ENCODE results near the gene SEC24D. TPM values are rescaled to one million over a fixed set of nuclear protein-coding genes. Genes with fewer than 3 reads are reported as not detected.

The SEC24D gene
- total RNA-seq, 2 donors from 2014 or later: 29.8 to 45.1 TPM

DNA sequence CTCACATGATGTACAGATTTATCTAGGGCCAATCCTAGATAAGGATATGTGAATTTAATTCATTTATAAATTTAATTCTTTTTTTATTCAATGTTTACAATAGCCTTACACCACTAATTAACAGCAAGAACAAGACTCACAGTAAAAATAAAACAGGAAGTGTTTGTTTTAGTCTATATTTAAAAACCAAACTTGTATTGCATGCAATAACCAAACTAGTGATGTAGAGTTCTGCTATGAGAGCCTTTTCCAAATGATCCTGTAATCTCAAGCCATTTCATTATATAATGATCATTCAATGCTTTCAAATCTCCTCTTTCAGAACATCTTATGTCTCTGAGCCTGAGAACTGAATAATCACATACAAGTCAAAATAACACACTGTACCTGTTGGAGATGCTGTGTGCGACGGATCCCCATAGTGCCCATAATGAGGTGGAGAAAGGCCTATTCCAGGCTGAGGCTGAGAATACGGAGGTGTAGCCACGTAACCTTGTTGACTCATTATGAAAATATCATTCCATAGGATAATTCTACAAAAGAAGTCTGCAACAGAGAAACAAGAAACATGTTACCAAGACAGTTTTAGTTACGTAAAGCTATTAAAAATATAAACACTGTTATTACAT, 2.6 kb downstream of the SEC24D start:
- Mint-ChIP-seq H3K4me3 (peak overlapping the region; percentile 94), H3K27ac (no peak overlapping the region), H3K4me1 (peaks cover 20% of the 10 kb centered on the region), H3K27me3 (no peaks in the 10 kb centered on the region), H3K9me3 (no peaks in the 10 kb centered on the region), H3K36me3 (ENCODE audit: low read depth) (peaks cover 72% of the 10 kb centered on the region)
- no peak for ATAC-seq (replicated peaks)

DNA sequence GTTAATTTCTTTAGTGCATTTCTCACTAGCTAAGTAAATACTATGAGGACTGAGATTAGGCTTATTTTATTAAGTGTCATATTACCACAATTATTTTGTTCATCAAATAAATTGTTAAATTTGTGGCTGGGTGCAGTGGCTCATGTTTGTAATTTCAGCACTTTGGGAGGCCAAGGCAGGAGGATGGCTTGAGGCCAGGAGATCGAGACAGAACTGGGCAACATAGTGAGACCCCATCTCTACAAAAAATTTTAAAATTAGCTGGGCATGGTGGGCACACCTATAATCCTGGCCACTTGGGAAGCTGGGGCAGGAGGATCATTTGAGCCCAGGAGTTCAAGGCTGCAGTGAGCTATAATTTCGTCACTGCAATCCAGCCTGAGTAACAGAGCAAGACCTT, 6.8 kb downstream of the SEC24D start:
- ATAC-seq (replicated peaks): no peak
- Mint-ChIP-seq H3K36me3 (ENCODE audit: low read depth) (peaks cover 92% of the 10 kb centered on the region), H3K27me3 (no peaks in the 10 kb centered on the region), H3K27ac (no peak overlapping the region), H3K4me3 (no peak overlapping the region), H3K9me3 (no peaks in the 10 kb centered on the region), H3K4me1 (peaks cover 25% of the 10 kb centered on the region)

DNA sequence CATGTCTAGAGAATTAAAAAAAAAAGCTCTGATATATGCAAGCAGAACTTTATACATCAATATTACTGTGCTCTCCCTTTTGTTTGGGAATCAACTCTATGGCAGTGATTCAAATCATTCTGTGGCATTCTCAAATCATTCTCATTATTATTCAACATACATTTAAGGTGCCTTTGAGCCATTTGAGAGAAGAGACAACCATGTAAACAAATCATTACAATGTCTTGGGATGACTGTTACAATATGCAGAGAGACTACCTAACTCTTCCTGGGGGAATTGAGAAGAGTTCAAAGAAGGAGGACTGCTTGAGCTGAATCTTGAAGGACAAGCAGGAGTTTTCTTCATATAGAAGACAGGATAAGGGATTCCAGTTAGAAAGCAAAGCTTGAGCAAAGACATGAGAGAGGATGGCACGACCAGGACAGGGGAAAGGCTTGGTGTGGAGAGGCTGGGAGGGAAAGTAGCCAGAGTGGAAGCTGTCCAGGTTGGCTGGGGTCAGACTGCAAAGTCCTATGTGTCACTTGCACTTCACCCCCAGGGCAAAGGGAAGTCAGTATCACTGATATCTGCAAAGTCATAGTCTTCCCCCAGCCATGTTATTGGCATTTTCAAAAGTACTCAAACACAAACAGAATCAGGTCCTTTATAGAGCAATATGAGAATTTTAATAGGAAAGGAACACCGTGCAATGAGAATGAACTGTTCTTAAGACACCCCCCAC, 9.0 kb downstream of the SEC24D start:
- peak; percentile 65 for ATAC-seq (replicated peaks)
- H3K36me3 Mint-ChIP-seq (ENCODE audit: low read depth): peaks cover 92% of the 10 kb centered on the region
- no peaks in the 10 kb centered on the region for H3K27me3 Mint-ChIP-seq
- H3K9me3 Mint-ChIP-seq: no peaks in the 10 kb centered on the region
- peak overlapping the region; percentile 10 for H3K4me3 Mint-ChIP-seq
- peak overlapping the region; percentile 62 for H3K27ac Mint-ChIP-seq
- peaks cover 31% of the 10 kb centered on the region for H3K4me1 Mint-ChIP-seq

DNA sequence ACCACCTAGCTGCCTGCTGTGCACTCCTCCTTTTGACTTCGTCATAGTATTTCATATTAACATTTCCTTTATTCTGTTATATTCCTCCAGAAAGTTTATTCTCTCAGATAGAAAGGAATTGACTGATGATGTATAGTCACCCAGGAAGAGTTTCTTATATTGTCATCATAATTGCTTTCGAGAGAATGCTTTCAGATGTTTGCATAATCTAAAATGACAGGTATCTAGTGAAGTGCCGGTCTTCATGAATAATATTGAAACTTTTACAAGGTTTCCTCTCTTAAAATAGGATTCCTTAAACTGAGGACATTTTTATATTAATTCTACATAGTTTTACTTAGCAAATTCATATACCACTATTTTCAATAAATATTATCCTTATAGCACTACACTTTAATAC, 10.1 kb downstream of the SEC24D start:
- Mint-ChIP-seq H3K36me3 (ENCODE audit: low read depth) (peaks cover 89% of the 10 kb centered on the region), H3K4me3 (no peak overlapping the region)

GRCh38 chr4:118824141-118824540, 11.8 kb downstream of the SEC24D start:
- Mint-ChIP-seq H3K9me3 (no peaks in the 10 kb centered on the region), H3K36me3 (ENCODE audit: low read depth) (peaks cover 75% of the 10 kb centered on the region), H3K27ac (peak overlapping the region; percentile 11)

More for the DNA sequence above, 10.1 kb downstream of the SEC24D start:
- H3K27me3 Mint-ChIP-seq: no peaks in the 10 kb centered on the region
- H3K27ac Mint-ChIP-seq: peak overlapping the region; percentile 4
- peaks cover 31% of the 10 kb centered on the region for H3K4me1 Mint-ChIP-seq
- H3K9me3 Mint-ChIP-seq: no peaks in the 10 kb centered on the region
- ATAC-seq (replicated peaks): peak; percentile 72

GRCh38 chr4:118823471-118823870, 12.5 kb downstream of the SEC24D start:
- Mint-ChIP-seq H3K4me1 (peaks cover 21% of the 10 kb centered on the region), H3K36me3 (ENCODE audit: low read depth) (peaks cover 68% of the 10 kb centered on the region), H3K4me3 (no peak overlapping the region), H3K27ac (peak overlapping the region; percentile 16), H3K9me3 (no peaks in the 10 kb centered on the region), H3K27me3 (no peaks in the 10 kb centered on the region)
- ATAC-seq (replicated peaks): no peak

More at GRCh38 chr4:118824141-118824540, 11.8 kb downstream of the SEC24D start:
- H3K27me3 Mint-ChIP-seq: no peaks in the 10 kb centered on the region
- ATAC-seq (replicated peaks): no peak
- peaks cover 27% of the 10 kb centered on the region for H3K4me1 Mint-ChIP-seq
- H3K4me3 Mint-ChIP-seq: no peak overlapping the region

DNA sequence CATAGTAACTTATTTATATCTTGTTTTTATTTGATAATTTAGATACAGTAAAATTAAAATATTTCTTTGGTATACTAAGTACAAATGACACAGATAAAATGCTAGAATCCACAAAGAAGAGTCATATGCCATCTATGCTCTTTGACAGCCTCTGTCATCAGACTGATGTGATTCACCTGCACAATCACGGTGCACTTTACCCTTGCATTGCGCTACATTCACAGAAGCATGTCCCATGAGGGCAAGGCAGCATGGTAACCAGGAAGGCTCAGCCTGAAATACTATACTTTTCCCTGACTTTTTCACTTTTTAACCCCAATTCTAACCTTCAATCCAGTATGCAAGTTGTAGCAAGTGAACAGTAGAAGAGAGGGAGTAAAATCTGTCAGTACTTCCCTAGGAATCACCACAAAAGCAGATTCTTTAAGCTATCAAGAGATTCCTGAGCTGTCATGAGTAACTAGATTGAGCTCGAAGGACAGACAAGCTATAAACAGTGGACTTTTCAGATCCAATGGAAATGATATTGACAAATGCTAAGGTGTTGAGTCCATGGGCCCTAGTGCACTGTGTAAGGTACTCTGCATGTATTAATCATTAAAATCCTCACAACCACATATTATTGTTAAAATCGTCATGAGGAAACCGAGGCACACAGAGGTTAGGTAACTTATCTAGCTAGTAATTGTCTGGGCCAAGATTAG, 14.2 kb downstream of the SEC24D start:
- no peak for ATAC-seq (replicated peaks)
- no peak overlapping the region for H3K27ac Mint-ChIP-seq
- no peaks in the 10 kb centered on the region for H3K27me3 Mint-ChIP-seq
- peaks cover 15% of the 10 kb centered on the region for H3K4me1 Mint-ChIP-seq
- no peaks in the 10 kb centered on the region for H3K9me3 Mint-ChIP-seq
- H3K4me3 Mint-ChIP-seq: no peak overlapping the region
- H3K36me3 Mint-ChIP-seq (ENCODE audit: low read depth): peaks cover 65% of the 10 kb centered on the region

- no peak for ATAC-seq (replicated peaks)
- peaks cover 65% of the 10 kb centered on the region for H3K36me3 Mint-ChIP-seq (ENCODE audit: low read depth)
- no peaks in the 10 kb centered on the region for H3K27me3 Mint-ChIP-seq
- no peaks in the 10 kb centered on the region for H3K4me1 Mint-ChIP-seq
- H3K4me3 Mint-ChIP-seq: no peak overlapping the region
- no peak overlapping the region for H3K27ac Mint-ChIP-seq
- no peaks in the 10 kb centered on the region for H3K9me3 Mint-ChIP-seq
Measured at GRCh38 chr4:118817178-118817930, 18.6 kb downstream of the SEC24D start.

DNA sequence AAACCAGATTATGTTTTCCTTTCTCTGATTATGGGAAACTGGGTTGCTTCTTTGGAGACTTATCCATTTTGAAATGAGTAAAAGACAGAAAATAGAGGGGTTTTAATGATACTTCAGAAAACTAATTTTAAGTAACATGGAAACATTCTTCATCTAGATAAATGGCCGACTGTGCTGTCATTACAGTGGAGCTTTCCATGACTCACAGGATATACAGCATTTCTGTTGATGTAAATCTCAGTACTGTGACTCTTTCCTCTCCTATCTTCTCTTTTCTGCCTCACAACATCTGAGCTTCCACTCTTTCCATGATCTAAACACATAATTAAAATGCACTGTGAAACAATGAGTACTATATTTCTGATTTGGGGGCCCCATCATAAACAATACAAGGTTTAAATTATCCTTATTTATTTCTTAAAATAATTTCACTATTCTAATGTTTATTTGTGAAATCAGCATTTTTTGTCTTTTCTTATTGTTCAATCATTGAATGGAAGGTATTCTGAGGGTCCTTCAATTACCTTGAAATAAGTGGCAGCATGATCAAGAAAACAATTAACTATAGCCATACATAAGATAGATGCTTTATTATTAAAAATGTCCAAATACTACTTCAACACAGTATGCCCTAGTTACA, 19.3 kb downstream of the SEC24D start:
- Mint-ChIP-seq H3K27ac (no peak overlapping the region), H3K4me3 (no peak overlapping the region), H3K27me3 (no peaks in the 10 kb centered on the region), H3K36me3 (ENCODE audit: low read depth) (peaks cover 65% of the 10 kb centered on the region), H3K9me3 (no peaks in the 10 kb centered on the region), H3K4me1 (no peaks in the 10 kb centered on the region)
- peak; percentile 59 for ATAC-seq (replicated peaks)

GRCh38 chr4:118814891-118815290, 21.0 kb downstream of the SEC24D start:
- no peak overlapping the region for H3K4me3 Mint-ChIP-seq
- no peaks in the 10 kb centered on the region for H3K27me3 Mint-ChIP-seq
- no peak overlapping the region for H3K27ac Mint-ChIP-seq
- peaks cover 76% of the 10 kb centered on the region for H3K36me3 Mint-ChIP-seq (ENCODE audit: low read depth)
- H3K4me1 Mint-ChIP-seq: no peaks in the 10 kb centered on the region
- ATAC-seq (replicated peaks): no peak
- H3K9me3 Mint-ChIP-seq: no peaks in the 10 kb centered on the region

DNA sequence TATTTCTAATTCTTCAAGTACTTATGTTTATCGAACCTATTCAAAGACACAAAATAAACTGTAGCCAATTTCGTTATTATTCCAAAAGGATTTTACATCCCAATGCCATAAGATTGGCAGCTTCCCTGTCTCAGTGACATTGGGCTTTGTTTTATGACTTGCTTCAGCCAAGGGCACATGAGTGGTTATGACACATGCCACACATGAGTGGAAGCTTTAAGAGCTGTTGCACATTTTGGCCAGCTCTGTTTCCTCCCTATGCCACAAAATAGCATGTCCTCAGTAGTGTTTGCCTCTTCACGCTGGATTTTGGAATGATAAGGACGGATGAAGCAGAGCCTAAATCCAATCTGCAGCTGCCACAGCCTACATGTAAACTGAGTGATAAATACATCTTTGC, 21.9 kb downstream of the SEC24D start:
- no peak overlapping the region for H3K4me3 Mint-ChIP-seq
- H3K4me1 Mint-ChIP-seq: no peaks in the 10 kb centered on the region
- peaks cover 84% of the 10 kb centered on the region for H3K36me3 Mint-ChIP-seq (ENCODE audit: low read depth)
- no peak for ATAC-seq (replicated peaks)
- no peaks in the 10 kb centered on the region for H3K27me3 Mint-ChIP-seq
- no peaks in the 10 kb centered on the region for H3K9me3 Mint-ChIP-seq
- no peak overlapping the region for H3K27ac Mint-ChIP-seq

DNA sequence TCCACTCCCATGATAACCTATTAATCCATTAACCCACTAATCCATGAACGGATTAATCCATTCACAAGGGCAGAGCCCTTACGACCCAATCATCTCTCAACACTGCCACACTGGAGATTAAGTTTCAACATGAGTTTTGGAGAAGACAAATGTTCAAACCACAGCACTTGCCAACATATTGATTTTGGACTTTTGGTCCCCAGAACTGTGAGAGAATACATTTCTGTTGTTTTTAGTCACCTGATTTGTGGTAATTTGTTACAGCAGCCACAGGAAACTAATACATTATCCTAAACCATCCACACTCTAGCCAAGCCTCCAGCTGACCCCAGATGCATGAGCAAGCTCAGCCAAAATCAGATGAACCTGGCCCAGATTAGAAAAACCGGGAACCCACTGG, 22.4 kb downstream of the SEC24D start:
- no peak overlapping the region for H3K4me3 Mint-ChIP-seq
- H3K9me3 Mint-ChIP-seq: no peaks in the 10 kb centered on the region
- no peaks in the 10 kb centered on the region for H3K4me1 Mint-ChIP-seq
- H3K36me3 Mint-ChIP-seq (ENCODE audit: low read depth): peaks cover 89% of the 10 kb centered on the region
- ATAC-seq (replicated peaks): no peak
- no peak overlapping the region for H3K27ac Mint-ChIP-seq
- H3K27me3 Mint-ChIP-seq: no peaks in the 10 kb centered on the region

- H3K27me3 Mint-ChIP-seq: no peaks in the 10 kb centered on the region
- H3K27ac Mint-ChIP-seq: no peak overlapping the region
- no peaks in the 10 kb centered on the region for H3K9me3 Mint-ChIP-seq
- ATAC-seq (replicated peaks): no peak
- H3K4me3 Mint-ChIP-seq: no peak overlapping the region
- peaks cover 99% of the 10 kb centered on the region for H3K36me3 Mint-ChIP-seq (ENCODE audit: low read depth)
- no peaks in the 10 kb centered on the region for H3K4me1 Mint-ChIP-seq
Measured at GRCh38 chr4:118811832-118812231, 24.1 kb downstream of the SEC24D start.

Measured in activated T-helper 17 cell treated with anti-CD3 and anti-CD28 coated beads, Interleukin-2, amount 50 U/mL, for 72 hours (primary cell).